Fibroblast of skin of back (primary cell): ENCODE data around the gene TBL3.
A peak's percentile ranks its signal among the peaks of the same experiment; 100 is the strongest.

Experiments used
- DNase-seq: peaks from one replicate; pipeline ENCODE4 v3.0.0-alpha.2; 2013

The TBL3 gene

DNA sequence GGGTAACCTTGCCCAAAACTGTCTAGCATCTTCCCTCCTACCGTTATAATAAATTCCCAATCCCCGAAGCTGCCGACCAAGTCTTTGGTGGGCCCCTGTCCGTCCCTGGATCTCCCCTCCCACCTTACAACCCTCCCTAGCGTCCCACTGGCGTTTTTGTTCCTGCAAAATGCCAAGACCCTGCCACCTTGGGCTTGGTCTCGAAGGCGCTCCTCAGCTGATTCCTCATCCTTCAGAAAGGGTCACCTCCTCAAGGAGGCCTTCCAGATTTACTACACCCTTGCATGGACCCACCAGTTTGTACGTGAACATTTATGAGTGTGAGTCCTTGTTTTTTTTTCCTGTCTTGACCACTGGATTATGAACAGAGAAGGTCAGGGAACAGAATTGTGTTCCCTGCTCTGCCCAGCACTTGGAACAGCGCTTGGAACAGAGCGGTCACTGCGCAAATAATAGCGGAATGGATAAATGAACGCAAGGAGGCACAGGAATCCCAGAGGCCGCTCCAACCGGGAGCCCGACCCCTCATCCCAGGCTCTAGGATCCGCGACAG, 11.2 kb downstream of the TBL3 start:
- no peak for DNase-seq

DNA sequence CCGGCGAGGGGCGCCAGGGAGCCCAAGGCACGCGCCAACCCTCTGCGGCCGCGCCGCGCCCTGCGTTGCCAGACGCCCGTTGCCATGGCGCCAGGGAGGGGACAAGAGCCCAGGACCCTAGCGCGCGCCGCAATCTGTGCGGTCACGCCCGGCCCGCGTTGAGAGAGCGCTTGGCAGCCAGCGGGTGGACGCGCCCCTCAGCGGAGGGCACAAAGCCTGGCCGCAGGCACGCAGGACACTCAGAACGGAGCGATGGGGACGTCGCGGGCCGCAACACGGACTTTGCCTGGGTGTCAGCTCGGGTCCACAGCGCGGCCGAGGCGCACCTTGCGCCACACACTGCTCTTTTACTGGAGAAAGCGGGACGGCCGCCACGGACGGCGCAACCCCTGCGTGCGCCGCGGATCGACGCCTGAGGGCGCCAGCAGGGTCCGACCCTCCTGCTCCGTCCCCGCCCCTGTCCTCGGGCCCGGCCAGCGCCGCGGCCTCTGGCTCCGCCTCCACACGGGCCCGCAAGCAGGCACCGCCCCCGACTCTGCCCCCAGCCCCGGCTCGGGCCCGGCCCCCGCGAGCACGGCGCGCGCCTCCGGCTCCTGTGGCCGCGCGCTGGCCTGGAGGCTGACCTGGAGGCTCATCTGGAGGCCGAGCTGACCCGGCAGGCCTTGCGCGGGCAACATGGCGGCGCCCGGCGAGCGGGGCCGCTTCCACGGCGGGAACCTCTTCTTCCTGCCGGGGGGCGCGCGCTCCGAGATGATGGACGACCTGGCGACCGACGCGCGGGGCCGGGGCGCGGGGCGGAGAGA, 11.9 kb downstream of the TBL3 start, which contains the start of gene GFER:
GFER (plus strand) TSS at position 650 of the 803 bp plus-strand sequence; CDS start at position 676, 26 bp downstream.
- DNase-seq: peak; percentile 92

DNA sequence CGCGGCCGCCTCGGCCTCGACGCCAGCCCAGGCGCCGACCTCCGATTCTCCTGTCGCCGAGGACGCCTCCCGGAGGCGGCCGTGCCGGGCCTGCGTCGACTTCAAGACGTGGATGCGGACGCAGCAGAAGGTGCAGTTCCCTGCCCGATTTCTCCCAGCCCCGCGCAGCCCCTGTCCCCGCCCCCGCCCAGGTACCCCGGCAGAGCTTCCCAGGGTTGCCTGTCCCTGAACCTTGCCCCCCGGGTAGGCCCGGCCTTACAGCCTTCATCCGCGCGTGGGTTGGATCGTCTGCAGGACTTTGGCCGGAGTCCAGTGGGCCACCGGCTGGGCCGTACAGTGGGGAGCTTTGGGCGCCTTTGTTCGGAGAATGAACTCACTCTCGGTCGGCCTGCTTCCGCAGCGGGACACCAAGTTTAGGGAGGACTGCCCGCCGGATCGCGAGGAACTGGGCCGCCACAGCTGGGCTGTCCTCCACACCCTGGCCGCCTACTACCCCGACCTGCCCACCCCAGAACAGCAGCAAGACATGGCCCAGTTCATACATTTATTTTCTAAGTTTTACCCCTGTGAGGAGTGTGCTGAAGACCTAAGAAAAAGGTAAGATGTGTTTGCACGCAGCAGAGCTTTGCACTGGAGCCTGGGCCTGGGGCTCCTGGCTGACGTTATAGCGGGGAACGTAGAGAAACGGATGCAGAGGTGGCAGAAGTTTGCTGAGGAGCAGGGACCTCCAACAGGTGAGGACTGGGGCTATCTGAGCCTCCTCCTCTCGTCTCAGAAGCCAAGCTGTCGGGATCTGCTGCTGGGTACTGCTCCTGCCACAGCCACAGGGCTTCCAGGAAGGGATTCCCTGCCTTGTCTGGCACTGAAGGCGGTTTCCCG, 12.7 kb downstream of the TBL3 start:
- no peak for DNase-seq

DNA sequence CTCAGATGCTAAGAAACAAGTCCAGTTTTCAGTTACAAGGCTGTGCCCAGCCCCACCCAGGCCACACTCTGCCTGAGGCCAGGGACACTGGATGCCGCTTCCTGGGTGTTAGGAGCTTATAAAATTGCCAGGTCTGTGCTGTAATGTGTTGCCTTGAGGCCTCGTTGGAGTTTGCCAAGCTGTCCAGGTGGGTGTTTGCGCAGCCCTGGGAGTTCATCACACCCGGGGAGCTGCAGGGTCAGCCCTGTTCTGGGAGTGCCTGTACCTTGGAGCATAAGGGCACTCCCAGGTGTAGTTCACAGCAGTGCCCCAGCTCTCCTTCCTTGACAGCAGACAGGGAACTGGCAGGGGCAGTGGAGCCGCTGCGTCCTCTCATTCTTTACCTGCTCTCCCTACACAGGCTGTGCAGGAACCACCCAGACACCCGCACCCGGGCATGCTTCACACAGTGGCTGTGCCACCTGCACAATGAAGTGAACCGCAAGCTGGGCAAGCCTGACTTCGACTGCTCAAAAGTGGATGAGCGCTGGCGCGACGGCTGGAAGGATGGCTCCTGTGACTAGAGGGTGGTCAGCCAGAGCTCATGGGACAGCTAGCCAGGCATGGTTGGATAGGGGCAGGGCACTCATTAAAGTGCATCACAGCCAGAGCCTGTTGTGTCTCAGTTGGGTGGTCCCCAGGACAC, 13.8 kb downstream of the TBL3 start:
- no peak for DNase-seq

DNA sequence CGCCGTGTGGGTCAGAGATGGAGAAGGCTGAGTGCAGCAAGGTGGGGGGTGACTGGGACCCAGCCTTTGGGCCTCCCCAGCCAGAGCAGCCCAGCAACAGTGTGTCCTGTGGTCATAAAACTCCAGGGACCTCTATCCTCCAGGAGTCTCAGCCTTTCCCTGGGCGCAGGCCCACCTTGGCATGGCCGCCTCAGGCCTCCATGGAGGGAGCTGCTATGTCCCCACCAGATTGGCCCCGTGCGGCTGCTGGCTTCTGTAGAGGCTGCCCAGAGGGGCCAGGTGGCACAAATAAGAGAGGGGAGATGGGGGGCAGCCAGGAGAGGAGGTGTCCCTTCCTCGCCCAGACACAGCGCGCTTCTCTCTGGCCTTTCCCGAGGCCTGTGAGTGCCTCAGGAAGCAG, 15.3 kb downstream of the TBL3 start:
- DNase-seq: no peak

DNA sequence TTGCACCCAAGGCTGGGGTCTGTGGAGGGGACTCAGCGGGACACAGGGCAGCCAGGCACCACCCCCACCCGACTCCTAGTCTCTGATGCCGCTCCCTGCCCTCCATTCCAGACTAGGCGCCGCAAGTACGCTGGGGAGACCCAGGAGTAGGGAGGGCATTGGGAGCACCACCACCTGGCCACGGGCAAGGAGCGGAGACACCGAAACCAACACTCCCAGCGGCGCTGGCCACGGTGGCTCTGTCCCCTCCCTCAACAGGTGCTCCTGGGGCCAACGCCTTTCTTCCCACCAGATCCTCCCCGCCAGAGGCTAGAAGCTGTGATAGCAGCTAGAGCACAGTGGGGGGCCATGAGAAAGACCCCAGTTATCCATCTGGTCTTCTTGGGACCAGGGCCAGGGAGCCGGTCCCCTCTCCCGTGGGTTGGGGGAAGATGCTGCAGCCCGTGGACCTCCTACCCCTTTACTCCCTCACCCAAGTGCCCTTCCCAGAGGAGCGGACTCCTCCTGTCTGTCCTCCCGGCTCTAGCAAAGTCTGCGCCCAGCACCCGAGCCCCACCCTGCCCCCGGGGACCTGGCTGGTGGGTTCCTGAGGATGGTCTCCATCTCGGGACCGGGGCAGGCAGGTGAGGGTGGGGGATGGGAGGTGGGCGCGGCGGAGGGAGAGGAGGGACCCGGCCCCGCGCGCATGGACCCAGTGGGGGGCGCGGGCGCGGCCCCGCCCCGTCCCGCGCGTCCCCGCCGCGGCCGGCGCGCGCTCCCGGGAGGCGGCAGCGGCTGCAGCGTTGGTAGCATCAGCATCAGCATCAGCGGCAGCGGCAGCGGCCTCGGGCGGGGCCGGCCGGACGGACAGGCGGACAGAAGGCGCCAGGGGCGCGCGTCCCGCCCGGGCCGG, 17.6 kb downstream of the TBL3 start, which contains the start of gene SYNGR3:
SYNGR3 (plus strand) TSS at position 762 of the 892 bp plus-strand sequence. CDS start 133 bp downstream, outside the sequence.
- DNase-seq: no peak

DNA sequence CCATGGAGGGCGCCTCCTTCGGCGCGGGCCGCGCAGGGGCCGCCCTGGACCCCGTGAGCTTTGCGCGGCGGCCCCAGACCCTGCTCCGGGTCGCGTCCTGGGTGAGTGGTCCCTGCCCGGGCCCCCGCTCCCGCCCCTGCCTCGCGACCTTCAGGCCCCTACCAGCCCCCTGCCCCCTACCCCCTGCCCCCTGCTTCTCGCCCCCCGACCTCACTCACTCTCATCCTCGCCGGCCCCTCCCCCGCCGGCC, 18.2 kb downstream of the TBL3 start:
- no peak for DNase-seq

DNA sequence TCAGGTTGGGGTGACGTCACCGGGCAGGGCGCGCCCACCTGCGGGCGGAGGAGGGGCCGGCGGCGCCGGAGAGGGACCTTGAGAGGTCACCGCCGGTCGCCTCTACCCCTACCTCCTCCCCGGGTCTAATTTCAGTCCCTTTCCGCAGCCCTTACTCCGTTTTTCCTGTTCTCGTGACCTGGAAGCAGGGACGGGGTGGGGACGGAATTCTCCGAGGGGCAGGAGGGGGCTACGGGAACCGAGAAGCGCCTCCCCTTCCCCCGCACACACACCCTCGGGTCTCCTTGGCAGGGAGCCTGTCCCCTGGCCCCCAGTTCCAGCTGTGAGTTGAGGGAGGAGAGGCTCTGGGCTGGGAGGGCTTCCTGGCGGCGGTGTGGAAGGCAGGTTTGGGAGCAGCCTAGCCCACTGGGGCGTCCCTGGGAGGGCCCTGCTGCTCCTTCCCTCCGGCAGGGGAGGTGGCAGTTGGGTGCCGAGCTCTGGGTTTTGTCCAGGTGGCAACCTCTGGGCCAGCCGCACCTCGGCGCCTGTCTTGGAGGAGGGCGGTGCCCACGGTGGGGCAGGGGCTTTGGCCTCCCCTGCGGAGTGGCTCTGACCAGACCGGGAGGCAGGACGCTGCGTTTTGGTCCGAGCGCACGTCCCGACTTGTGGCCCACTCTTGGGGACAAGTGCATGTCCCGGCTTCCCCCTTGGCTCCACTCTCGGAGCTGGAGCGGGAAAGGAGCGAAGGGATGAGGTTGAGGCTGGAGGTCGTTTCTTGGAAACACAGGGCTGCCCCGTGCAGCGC, 18.7 kb downstream of the TBL3 start:
- DNase-seq: no peak

DNA sequence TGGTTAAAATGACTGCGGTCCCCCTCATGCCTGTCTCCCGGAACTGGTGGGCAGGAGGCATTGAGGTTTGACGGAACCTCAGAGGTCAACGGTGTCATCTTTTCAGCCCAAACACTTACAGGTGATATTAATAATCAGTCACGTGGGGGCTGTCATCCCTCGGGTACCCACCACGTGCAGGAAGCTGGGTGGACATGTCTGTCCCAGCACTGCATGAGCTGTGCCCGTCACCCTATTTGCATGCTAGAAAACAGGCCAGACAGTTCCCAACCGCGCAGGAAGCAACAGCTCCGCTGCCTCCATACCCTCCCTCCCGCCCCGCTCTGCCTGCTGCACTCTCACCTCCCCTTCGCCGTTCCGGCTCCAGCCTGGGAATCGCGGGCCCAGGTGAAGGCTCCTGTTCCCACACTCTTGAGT, 19.3 kb downstream of the TBL3 start:
- DNase-seq: no peak

DNA sequence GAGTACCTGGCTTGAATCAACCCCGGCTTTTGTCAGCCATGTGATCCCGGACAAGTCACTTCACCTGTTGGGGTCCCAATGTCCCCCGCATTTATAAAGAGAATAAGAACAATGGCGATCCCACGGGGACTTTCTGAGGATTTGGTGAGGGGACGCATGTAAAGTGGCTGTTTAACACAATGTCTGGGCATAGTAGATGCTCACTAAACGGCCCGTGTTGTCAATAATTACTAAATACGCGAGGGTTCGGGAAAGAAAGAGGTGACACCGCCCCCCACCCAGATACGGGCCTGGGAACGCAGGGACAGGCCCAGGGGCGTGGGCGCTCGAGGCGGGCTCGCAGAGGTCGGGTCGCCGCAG, 19.7 kb downstream of the TBL3 start:
- DNase-seq: no peak

DNA sequence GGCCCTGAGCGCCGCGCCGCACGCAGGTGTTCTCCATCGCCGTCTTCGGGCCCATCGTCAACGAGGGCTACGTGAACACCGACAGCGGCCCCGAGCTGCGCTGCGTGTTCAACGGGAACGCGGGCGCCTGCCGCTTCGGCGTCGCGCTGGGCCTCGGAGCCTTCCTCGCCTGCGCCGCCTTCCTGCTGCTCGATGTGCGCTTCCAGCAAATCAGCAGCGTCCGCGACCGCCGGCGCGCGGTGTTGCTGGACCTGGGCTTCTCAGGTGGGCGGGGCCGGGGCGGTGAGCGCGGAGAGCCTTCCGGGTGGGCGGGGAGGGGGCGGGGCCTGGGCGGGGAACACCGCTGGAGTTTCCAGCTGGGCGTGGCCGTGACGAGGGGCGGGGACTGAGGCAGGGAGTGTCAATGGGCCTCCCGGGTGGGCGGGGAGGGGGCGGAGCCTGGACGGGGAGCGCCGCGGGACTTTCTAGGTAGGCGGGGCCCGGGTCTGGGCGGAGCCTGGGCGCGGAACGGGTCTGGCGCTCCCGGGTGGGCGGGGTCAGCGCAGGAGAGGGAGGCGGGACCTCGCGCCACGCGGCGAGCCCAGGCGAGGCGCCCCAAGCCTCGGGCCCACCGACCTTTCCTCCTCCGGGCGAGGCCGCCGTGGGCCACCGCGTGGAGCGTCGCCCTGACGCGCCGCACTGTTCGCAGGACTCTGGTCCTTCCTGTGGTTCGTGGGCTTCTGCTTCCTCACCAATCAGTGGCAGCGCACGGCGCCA, 20.3 kb downstream of the TBL3 start:
- peak; percentile 89 for DNase-seq

DNA sequence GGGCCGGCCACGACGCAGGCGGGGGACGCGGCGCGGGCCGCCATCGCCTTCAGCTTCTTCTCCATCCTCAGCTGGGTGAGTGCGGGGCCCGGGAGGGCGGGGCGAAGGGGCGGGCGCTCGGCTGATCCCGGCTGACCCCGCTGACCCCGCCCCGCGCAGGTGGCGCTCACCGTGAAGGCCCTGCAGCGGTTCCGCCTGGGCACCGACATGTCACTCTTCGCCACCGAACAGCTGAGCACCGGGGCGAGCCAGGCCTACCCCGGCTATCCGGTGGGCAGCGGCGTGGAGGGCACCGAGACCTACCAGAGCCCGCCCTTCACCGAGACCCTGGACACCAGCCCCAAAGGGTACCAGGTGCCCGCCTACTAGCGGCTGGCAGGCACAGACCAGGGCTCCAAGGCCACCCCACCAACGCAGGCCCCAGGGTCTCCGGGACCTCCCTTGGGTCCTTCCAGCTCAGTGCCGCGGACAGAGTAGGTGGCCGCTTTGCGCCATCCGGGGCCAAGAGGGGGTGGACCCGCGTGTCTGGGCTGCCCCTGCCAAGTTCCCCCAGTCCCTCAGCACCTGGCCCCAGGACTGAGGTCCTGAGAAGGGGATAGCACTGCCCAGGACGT, 21.0 kb downstream of the TBL3 start:
- DNase-seq: no peak

DNA sequence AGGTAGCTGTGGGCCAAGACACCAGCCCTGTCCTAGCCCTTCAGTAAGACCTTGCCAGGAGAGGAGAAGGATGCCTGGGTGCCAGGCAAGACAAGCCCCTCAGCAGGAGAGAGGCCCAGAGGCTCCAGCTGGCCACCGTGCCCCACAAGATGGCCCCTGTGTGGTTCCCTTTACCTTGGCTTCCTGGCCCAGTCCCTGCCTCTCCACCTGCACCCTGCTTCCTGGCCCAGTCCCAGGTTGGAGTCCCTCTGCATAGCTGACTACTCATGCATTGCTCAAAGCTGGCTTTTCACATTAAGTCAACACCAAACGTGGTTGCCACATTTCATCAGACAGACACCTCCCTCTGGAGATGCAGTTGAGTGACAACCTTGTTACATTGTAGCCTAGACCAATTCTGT, 21.9 kb downstream of the TBL3 start:
- DNase-seq: peak; percentile 30

DNA sequence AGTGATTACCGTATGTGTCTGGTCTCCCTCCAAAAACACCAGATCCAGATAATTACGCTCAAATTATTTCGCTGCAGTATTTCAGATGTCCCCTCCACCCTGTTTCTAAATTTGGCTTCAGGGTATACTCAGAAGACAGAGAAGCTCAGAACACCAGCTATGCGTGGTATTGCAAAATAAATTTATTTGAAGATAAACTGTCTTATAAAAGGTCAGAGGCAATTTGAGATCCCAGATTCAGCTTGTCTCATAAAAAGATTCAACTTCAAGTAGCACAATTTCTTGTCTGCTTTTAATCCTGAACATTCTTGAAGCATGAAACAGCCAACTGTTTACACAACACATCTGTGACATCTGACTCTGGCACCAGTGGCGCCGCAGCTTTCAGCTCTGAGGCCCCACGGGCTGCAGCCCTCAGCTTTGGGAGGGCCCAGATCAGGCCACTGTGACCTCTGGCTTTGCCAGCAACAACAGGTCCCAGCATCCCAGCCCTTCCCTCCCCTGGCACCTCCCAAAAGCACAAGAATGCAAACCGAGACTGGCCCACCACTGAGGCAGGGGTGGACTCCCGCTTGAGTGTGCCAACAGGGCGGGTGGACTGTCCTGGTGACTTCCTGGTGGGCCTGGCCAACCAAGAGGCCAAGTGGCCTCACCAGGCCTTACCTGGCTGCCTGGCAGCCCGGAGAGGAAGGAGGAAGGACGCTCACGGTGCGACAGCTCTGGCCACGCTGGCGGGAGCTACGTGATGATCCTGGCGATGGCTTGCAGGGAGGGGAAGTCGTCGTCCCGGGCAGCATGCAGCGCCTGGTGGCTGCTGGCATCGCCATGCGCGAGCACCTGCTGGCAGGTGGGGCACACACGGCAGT, 25.9 kb downstream of the TBL3 start:
- no peak for DNase-seq

DNA sequence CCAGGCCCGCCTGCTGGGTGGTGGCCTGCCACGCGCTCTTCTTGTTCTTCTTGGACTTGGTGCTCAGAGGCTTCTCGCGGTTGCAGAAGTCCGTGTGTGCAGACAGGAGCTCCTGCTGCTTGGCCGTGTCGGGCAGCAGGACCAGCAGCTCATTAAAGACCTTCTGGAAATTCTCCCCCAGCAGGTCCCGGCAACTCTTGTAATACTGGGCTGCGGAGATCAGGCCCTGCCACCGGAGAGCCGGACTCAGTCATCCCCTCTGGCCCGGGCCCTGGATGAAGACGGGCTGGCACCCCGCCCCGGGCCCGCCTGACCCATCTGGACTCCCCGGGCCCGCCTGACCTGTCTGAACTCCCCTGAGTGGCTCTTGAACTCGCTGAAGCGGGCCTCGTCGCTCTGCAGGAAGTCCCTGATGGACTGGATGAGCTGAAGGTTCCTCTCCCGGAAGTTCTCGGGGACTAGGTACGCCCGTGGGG, 26.5 kb downstream of the TBL3 start:
- no peak for DNase-seq

DNA sequence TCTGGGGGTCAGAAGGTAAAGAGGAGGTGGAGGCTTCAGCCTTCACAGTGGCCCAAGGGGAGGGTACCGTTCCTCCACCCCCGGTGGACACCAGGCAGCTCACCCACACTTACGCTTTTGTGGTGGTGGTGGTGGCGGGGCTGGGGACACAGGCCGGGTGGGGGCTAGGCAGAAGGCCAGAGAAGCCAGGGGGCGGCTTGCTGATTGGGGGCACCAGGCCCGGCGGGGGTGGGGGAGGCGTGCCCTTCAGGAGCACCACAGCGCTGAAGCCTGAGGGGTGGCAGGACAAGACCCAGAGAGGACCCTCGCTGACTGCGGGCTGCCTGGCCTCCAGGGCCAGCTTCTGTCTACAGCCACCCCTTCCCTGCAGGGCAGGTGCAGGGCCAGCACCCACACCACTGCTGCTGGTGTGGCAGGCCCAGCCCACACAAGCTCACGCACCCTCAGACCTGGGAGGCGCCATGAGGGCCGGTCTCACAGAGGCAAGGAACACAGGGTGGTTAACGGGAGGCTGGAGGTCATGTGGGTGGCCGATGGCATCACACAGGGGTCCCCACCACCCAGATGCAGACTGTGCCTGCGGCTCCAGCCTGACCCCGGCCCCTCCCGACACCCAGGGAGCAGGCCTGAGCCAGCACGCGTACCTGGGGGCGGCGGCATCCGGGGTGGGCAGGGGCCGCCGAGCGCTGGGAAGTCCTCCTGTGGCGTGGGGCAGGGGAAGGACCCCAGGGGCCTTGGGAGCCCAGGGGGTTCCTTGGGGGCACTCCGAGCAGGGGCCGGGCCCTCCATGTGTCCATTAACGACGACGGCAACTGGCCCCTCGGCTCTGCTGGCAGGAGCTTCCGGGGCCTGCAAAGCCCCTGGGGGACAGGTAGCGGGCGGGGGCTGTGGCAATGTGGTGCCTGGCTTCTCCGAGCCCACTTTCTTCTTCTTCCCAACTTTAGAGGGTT, 27.3 kb downstream of the TBL3 start:
- no peak for DNase-seq

DNA sequence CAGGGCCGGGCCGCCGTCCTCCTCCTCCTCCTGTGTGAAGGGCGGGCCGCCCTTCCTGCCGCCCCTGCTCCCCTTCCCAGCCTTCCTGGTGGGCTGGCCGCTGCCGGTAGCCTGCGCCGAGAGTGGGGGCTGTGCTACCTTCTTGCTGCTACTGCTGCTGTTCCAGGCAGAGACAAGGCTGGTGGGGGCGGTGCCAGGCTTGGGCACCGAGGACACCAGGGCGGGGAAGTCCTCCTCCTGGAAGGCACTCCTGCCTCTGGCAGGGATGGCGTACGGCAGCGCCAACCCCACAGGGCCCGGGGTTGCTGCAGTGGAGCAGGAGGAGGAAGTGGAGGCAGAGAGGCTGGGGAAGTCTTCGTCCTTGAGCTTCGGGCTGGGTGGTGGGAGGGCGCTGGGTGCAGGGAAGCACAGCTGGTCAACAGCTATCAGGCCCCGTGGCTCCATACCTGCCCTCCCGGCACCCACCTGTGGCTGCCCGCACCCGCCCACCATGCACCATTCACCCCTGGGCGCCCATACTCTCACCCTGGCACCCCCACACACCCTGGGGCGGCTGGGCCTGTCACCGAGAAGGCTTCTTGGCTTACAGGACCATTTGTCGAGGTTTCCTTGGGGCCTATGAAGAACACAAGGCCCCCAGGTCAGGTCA, 28.1 kb downstream of the TBL3 start:
- DNase-seq: no peak
